Measurements from ENCODE around the gene SLIT3. TPM values are rescaled to one million over a fixed set of nuclear protein-coding genes. Genes with fewer than 3 reads are reported as not detected.

The SLIT3 gene
- total and polyA plus RNA-seq, 9 of the 15 experiments (the other 6 are each of a cell fraction or from before 2014, with no cell fraction given): 0.01 to 0.04 TPM; not detected in 7

- TF ChIP-seq ZNF76 (CRISPR knock-in tag; IDR thresholded peaks at IDR 0.05; ENCODE audit: borderline replicate concordance) (no peak), SMARCB1 (IDR thresholded peaks at IDR 0.05; ENCODE audit: insufficient read length, low read depth) (no peak), ZNF174 (CRISPR knock-in tag; IDR thresholded peaks at IDR 0.05) (no peak), MYC (IDR thresholded peaks at IDR 0.05; ENCODE audit: low read depth, low read length) (0 out of 2 replicates have a peak, but pooled peaks have one; percentile 25), MYC (CRISPR knock-in tag; IDR thresholded peaks at IDR 0.05; ENCODE audit: borderline replicate concordance, low read depth) (no peak), NFE2L1 (tag; IDR thresholded peaks at IDR 0.05; ENCODE audit: borderline replicate concordance, low read depth) (no peak), ZNF778 (CRISPR knock-in tag; IDR thresholded peaks at IDR 0.05) (no peak), HMG20B (CRISPR knock-in tag; IDR thresholded peaks at IDR 0.05) (no peak), CREB3L1 (IDR thresholded peaks at IDR 0.05; ENCODE audit: borderline replicate concordance, low read depth) (no peak), BRF1 (IDR thresholded peaks at IDR 0.05; ENCODE audit: borderline replicate concordance, extremely low read depth, insufficient read length) (no peak), SAP30 (IDR thresholded peaks at IDR 0.05; ENCODE audit: borderline replicate concordance, insufficient read depth, low read depth, low read length, poor library complexity, severe bottlenecking) (no peak), MAFK (IDR thresholded peaks at IDR 0.05; ENCODE audit: low read length) (no peak), MLLT1 (IDR thresholded peaks at IDR 0.05) (no peak), ETS2 (tag; IDR thresholded peaks at IDR 0.05; ENCODE audit: borderline replicate concordance, poor library complexity, severe bottlenecking) (no peak), DLX4 (CRISPR knock-in tag; IDR thresholded peaks at IDR 0.05) (no peak), BDP1 (IDR thresholded peaks at IDR 0.05; ENCODE audit: insufficient read depth, insufficient read length) (no peak), TAL1 (IDR thresholded peaks at IDR 0.05) (no peak), HDAC3 (IDR thresholded peaks at IDR 0.05; ENCODE audit: borderline replicate concordance, partially characterized antibody) (no peak), HCFC1 (IDR thresholded peaks at IDR 0.05; ENCODE audit: low read depth, low read length) (no peak), SOX6 (IDR thresholded peaks at IDR 0.05) (no peak), BACH1 (tag; IDR thresholded peaks at IDR 0.05) (peak; percentile 74; the same call in 1 of the 2 replicates), EP300 (IDR thresholded peaks at IDR 0.05; ENCODE audit: low read length) (0 out of 2 replicates have a peak, but pooled peaks have one; percentile 21), ZFX (CRISPR knock-in tag; IDR thresholded peaks at IDR 0.05) (no peak), ZBTB17 (CRISPR knock-in tag; IDR thresholded peaks at IDR 0.05) (no peak), MEIS2 (IDR thresholded peaks at IDR 0.05; ENCODE audit: partially characterized antibody) (no peak), ZNF311 (CRISPR knock-in tag; IDR thresholded peaks at IDR 0.05) (no peak)
Observed at GRCh38 chr5:168793841-168794837, 506.8 kb downstream of the SLIT3 start (continued).
